ENCODE results near the gene PLEKHG4B.

DNA sequence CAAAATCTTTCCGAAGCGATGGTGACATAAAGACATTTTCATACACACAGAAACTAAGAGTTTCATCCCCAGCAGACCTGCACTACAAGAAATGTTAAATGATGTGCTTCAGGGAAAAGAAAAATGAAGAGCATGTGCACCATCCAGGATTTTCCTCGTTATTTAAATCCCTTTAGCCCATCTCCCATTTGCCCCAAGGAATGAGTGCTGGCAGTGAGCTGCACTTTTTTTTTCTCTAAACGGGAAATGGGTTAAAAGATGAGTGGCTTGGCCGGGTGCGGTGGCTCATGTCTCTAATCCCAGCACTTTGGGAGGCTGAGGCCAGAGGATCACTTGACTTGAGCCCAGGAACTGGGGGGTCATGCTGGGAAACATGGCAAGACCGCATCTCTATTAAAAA is 92.5 kb downstream of the PLEKHG4B start:
- TF ChIP-seq GABPA (IDR thresholded peaks at IDR 0.05 in 1 of 2, conservative IDR thresholded peaks at IDR 0.05 in 1 of 2) (no peak), YY1 (IDR thresholded peaks at IDR 0.05) (no peak), HNF4A (conservative IDR thresholded peaks at IDR 0.05) (no peak), JUND (IDR thresholded peaks at IDR 0.05) (no peak)
- TF ChIP-seq, protein P1, sequence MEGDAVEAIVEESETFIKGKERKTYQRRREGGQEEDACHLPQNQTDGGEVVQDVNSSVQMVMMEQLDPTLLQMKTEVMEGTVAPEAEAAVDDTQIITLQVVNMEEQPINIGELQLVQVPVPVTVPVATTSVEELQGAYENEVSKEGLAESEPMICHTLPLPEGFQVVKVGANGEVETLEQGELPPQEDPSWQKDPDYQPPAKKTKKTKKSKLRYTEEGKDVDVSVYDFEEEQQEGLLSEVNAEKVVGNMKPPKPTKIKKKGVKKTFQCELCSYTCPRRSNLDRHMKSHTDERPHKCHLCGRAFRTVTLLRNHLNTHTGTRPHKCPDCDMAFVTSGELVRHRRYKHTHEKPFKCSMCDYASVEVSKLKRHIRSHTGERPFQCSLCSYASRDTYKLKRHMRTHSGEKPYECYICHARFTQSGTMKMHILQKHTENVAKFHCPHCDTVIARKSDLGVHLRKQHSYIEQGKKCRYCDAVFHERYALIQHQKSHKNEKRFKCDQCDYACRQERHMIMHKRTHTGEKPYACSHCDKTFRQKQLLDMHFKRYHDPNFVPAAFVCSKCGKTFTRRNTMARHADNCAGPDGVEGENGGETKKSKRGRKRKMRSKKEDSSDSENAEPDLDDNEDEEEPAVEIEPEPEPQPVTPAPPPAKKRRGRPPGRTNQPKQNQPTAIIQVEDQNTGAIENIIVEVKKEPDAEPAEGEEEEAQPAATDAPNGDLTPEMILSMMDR (IDR thresholded peaks at IDR 0.05; ENCODE audit: low read depth, low read length, missing input control) = no peak
- TF ChIP-seq, protein P2, sequence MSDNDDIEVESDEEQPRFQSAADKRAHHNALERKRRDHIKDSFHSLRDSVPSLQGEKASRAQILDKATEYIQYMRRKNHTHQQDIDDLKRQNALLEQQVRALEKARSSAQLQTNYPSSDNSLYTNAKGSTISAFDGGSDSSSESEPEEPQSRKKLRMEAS (IDR thresholded peaks at IDR 0.05) = no peak
